Right lobe of liver (tissue), 4 donors: ENCODE results near the gene EPHB3.

ENCODE experiments used
- POLR2A ChIP-seq: fragments of 450-650 bp; IDR thresholded peaks from one replicate; pipeline ENCODE4 v1.6.1; 2017; ENCODE audit warnings: antibody characterized with exemption, mild to moderate bottlenecking
- TF ChIP-seq, protein P1 (sequence below), 4 donors: fragments of 200-600 bp in 3 of 4; fragments of 450-650 bp in 1 of 4; IDR thresholded peaks; one replicate each; pipeline versions ENCODE4 v1.5.1 to v1.8.0; 2016 to 2022; ENCODE audit warnings: antibody characterized with exemption in 4 of 4, mild to moderate bottlenecking in 2 of 4
- donor health status: DM: no; HTN: no; CAD: no.
- donor health status: DM: no; HTN: no; CAD: no.
- donor health status: DM: no; HTN: yes; CAD: no.

DNA sequence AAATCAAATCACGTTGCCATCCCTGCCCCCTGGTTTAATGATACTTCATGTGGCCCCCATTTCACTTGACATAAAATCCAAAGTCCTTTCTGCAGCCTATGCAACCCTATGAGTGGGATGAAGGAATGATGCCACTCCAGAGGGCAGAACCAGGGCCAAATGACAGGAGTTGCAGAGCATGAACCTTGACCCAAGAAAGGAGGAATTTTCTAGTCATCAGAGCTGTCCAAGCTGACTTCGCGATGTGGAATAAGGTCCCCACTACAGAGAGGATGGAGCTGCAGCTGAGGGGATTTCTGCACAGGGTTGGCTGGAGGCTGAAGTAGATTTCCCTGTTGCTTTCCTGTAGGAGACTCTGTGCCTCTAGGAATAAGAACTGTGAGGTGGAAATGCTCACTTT lies 15.8 kb upstream of the EPHB3 start:
- TF ChIP-seq, protein P1, sequence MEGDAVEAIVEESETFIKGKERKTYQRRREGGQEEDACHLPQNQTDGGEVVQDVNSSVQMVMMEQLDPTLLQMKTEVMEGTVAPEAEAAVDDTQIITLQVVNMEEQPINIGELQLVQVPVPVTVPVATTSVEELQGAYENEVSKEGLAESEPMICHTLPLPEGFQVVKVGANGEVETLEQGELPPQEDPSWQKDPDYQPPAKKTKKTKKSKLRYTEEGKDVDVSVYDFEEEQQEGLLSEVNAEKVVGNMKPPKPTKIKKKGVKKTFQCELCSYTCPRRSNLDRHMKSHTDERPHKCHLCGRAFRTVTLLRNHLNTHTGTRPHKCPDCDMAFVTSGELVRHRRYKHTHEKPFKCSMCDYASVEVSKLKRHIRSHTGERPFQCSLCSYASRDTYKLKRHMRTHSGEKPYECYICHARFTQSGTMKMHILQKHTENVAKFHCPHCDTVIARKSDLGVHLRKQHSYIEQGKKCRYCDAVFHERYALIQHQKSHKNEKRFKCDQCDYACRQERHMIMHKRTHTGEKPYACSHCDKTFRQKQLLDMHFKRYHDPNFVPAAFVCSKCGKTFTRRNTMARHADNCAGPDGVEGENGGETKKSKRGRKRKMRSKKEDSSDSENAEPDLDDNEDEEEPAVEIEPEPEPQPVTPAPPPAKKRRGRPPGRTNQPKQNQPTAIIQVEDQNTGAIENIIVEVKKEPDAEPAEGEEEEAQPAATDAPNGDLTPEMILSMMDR (IDR thresholded peaks at IDR 0.05) = no peak
- no peak for TF ChIP-seq POLR2A
